HS-27A (cell line): Measurements from ENCODE around the gene RABGGTA.

ENCODE experiments used
- DNase-seq: peaks from one replicate; pipeline ENCODE4 v3.0.0-alpha.2; 2012; ENCODE audit warnings: low read depth, missing footprints

RABGGTA gene

GRCh38 chr14:24271134-24271833, at the start of gene RABGGTA:
RABGGTA (minus strand) TSS chr14:24271597; CDS start chr14:24271115, 482 bp downstream.
- DNase-seq = peak; percentile 72

GRCh38 chr14:24317141-24317928, 45.9 kb upstream of the RABGGTA start:
- no peak for DNase-seq

GRCh38 chr14:24316597-24316950, 45.2 kb upstream of the RABGGTA start:
- no peak for DNase-seq

GRCh38 chr14:24315807-24316596, 44.6 kb upstream of the RABGGTA start:
- no peak for DNase-seq

GRCh38 chr14:24315243-24315806, 43.9 kb upstream of the RABGGTA start:
- DNase-seq = no peak

- DNase-seq = no peak
These were observed 43.2 kb upstream of the RABGGTA start for GRCh38 chr14:24314377-24315193.

GRCh38 chr14:24313913-24314312, 42.5 kb upstream of the RABGGTA start:
- no peak for DNase-seq

- DNase-seq = no peak
These were observed 41.5 kb upstream of the RABGGTA start for GRCh38 chr14:24312736-24313507.

GRCh38 chr14:24311837-24312615, 40.6 kb upstream of the RABGGTA start:
- no peak for DNase-seq

- DNase-seq = no peak
These were observed 39.5 kb upstream of the RABGGTA start, which contains the start of gene LTB4R for GRCh38 chr14:24310646-24311604. LTB4R (plus strand) TSS chr14:24311502; CDS start chr14:24315652, 4,150 bp downstream.

GRCh38 chr14:24310265-24310645, 38.9 kb upstream of the RABGGTA start:
- DNase-seq = no peak

GRCh38 chr14:24309538-24310264, 38.3 kb upstream of the RABGGTA start, which contains the start of gene LTB4R2:
LTB4R2 (plus strand) TSS chr14:24310140; CDS start chr14:24310665, 525 bp downstream.
- no peak for DNase-seq

- DNase-seq = no peak
These were observed 37.1 kb upstream of the RABGGTA start for GRCh38 chr14:24308342-24309124.

GRCh38 chr14:24307575-24308341, 36.4 kb upstream of the RABGGTA start, which contains the start of gene CIDEB:
CIDEB (minus strand) TSS chr14:24307977; CDS start chr14:24307858, 119 bp downstream.
- DNase-seq = no peak

GRCh38 chr14:24307156-24307574, 35.8 kb upstream of the RABGGTA start:
- DNase-seq = no peak

- DNase-seq = no peak
These were observed 32.6 kb upstream of the RABGGTA start for GRCh38 chr14:24304019-24304387.
